Pancreas (tissue), 10 donors: Measurements from ENCODE around the gene SPTLC3. TPM values are rescaled to one million over a fixed set of nuclear protein-coding genes. Genes with fewer than 3 reads are reported as not detected.

Experiments
- ATAC-seq, 4 donors: fragments of 200-7000 bp; cut with Tn5 transposase; one replicate each; pipeline versions ENCODE4 v1.8.0 to v1.9.1; 2020; ENCODE audit warnings: mild to moderate bottlenecking in 4 of 4, moderate library complexity in 4 of 4
- DNase-seq, 6 donors: peaks; one replicate each; pipeline ENCODE4 v3.0.0-alpha.2; 2020
- FAIRE-seq: peaks from 2 replicates; lab custom pipeline; 2012; peaks lifted over from hg19 to GRCh38; lab: Jason Lieb, UNC
- H3K27ac ChIP-seq, 4 donors: fragments of 200-600 bp; sonication (generic); 1 replicate in 3 of 4; 2 replicates in 1 of 4; pipeline versions ENCODE4 v1.5.0 to v1.8.0; 2020
- H3K27me3 ChIP-seq, 4 donors: fragments of 200-600 bp; one replicate each; pipeline ENCODE4 v1.8.0; 2021
- H3K36me3 ChIP-seq, 3 donors: fragments of 200-600 bp; sonication (generic) in 1 of 3; one replicate each; pipeline versions ENCODE4 v1.5.0 to v1.8.0; 2020 to 2021
- H3K4me1 ChIP-seq, 3 donors: fragments of 200-600 bp; one replicate each; pipeline ENCODE4 v1.8.0; 2021
- H3K4me3 ChIP-seq, 4 donors: fragments of 200-600 bp; sonication (generic) in 2 of 4; one replicate each; pipeline versions ENCODE4 v1.5.0 to v1.8.0; 2020 to 2021
- H3K9me3 ChIP-seq, 4 donors: fragments of 200-600 bp; one replicate each; pipeline ENCODE4 v1.8.0; 2021
- WGBS, 2 donors: extraction: QIAGEN DNeasy Blood & Tissue Kit; methylation state at CpG; one replicate each; pipeline ENCODE4 v1.1.7; 2013; 5-methylcytosine and 5-hydroxymethylcytosine counted together
- intact Hi-C, 3 donors: fragments of 100-400 bp; cut with DNase I; formaldehyde crosslinking; loops; one replicate each; pipeline versions ENCODE4 v1.11.1 to v1.14.2; 2022
- polyA plus RNA-seq, 2 donors: library from polyadenylated mRNA; stranded (reverse); fragments of 200-250 nt; gene quantifications; one replicate each; pipeline ENCODE4 v1.2.3, GENCODE V29; 2013
- total RNA-seq, 6 donors: library from RNA; stranded (reverse); fragmentation: NEBNext Ultra II Directional in 4 of 6; extraction: Animal tissue kit (Norgen Biotek cat#: 25700) in 4 of 6; gene quantifications; one replicate each; pipeline versions ENCODE4 v1.2.1 to v1.2.4, GENCODE V29; 2021 to 2023
- TF ChIP-seq, protein P1 (sequence below), 4 donors: fragments of 200-600 bp; sonication (generic) in 3 of 4; IDR thresholded peaks; one replicate each; pipeline versions ENCODE4 v1.5.0 to v1.8.0; 2021; ENCODE audit warnings: antibody characterized with exemption in 4 of 4
- donor health status: healthy with polysubstance abuse.
- donor health status: DM: no; HTN: no; CAD: no; lungs with moderate emphysema.
- donor health status: DM: no; HTN: no; CAD: no.
- donor health status: control.
- donor health status: control.
- donor health status: Bipolar disorder and iron deficiency.
- donor health status: DM: yes; HTN: yes; CAD: no.
- donor health status: DM: no; HTN: no; CAD: no.
- donor health status: DM: no; HTN: no; CAD: no.
- donor health status: DM: yes; HTN: yes; CAD: no.

SPTLC3 gene
- total and polyA plus RNA-seq, 8 donors: 1.5 to 9.3 (median 4.4) TPM

GRCh38 chr20:13183005-13183404 lies 174.2 kb downstream of the SPTLC3 start:
- ATAC-seq: no peak

DNA sequence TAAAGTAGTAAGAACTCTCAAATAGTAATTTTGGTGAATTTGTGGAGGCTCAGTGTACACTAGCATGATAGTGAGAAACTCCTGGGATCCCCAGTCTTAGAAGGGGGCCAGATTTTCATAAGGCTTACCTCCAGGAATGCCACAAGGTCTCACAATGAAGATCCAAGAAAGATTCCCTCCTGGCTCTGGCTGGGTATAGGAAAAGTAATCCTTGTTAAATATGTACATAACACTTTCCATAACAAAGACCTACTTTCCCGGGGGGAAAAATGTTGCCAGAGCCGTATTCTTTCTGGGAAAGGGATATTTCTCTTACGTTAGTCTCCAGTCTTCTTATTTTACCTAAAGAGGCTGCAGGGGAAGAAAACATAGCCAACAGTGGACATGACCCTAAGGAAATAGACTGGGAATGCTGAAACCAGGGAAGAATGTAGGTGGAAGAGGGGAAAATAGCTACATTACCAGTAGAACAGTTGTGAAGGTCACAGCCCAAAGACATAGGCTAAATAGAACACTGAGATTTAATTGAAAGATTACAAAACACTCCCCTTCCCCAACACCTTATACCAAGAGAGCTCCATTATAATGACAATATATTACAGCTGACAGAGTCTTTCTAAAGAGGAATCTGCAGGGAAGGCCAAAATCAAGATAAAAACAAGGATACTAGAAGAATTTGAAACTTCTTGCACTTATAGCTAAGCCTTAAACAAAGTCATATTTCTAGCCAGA lies 177.4 kb downstream of the SPTLC3 start:
- no peaks in the 10 kb centered on the region for H3K4me1 ChIP-seq
- WGBS, 2 donors: 62 to 65% methylated on average over 3 of the region's 3 CpGs
- H3K4me3 ChIP-seq: no peak overlapping the region
- no peak for FAIRE-seq
- DNase-seq: no peak
- intact Hi-C loops: no loop called here
- no peaks in the 10 kb centered on the region for H3K27me3 ChIP-seq
- H3K36me3 ChIP-seq: no peaks in the 10 kb centered on the region
- no peaks in the 10 kb centered on the region for H3K9me3 ChIP-seq
- TF ChIP-seq, protein P1, sequence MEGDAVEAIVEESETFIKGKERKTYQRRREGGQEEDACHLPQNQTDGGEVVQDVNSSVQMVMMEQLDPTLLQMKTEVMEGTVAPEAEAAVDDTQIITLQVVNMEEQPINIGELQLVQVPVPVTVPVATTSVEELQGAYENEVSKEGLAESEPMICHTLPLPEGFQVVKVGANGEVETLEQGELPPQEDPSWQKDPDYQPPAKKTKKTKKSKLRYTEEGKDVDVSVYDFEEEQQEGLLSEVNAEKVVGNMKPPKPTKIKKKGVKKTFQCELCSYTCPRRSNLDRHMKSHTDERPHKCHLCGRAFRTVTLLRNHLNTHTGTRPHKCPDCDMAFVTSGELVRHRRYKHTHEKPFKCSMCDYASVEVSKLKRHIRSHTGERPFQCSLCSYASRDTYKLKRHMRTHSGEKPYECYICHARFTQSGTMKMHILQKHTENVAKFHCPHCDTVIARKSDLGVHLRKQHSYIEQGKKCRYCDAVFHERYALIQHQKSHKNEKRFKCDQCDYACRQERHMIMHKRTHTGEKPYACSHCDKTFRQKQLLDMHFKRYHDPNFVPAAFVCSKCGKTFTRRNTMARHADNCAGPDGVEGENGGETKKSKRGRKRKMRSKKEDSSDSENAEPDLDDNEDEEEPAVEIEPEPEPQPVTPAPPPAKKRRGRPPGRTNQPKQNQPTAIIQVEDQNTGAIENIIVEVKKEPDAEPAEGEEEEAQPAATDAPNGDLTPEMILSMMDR (IDR thresholded peaks at IDR 0.05): no peak
- ATAC-seq: no peak
- H3K27ac ChIP-seq: no peak overlapping the region

More at GRCh38 chr20:13183005-13183404, 174.2 kb downstream of the SPTLC3 start:
- Histone ChIP-seq H3K36me3 (no peaks in the 10 kb centered on the region), H3K4me1 (no peaks in the 10 kb centered on the region), H3K9me3 (no peaks in the 10 kb centered on the region), H3K27me3 (no peaks in the 10 kb centered on the region), H3K4me3 (no peak overlapping the region), H3K27ac (no peak overlapping the region)
- FAIRE-seq: no peak
- WGBS, 2 donors: 51 to 55% methylated on average over 1 of the region's 1 CpG
- intact Hi-C loops: no loop called here
- DNase-seq: no peak
- TF ChIP-seq, protein P1 (IDR thresholded peaks at IDR 0.05): no peak

- intact Hi-C loops: no loop called here
- Histone ChIP-seq H3K36me3 (no peaks in the 10 kb centered on the region), H3K27ac (no peak overlapping the region), H3K4me3 (no peak overlapping the region), H3K27me3 (no peaks in the 10 kb centered on the region), H3K4me1 (no peaks in the 10 kb centered on the region), H3K9me3 (no peaks in the 10 kb centered on the region)
- ATAC-seq (no peak), FAIRE-seq (no peak), DNase-seq (no peak)
- 60 to 77% methylated on average over 2 of the region's 2 CpGs for WGBS, 2 donors
- TF ChIP-seq, protein P1 (IDR thresholded peaks at IDR 0.05): no peak
These were observed 179.1 kb downstream of the SPTLC3 start for GRCh38 chr20:13187899-13188298.

- intact Hi-C loops: no loop called here
- no peak for FAIRE-seq
- WGBS, 2 donors: 81 to 91% methylated on average over 2 of the region's 2 CpGs
These were observed 190.5 kb downstream of the SPTLC3 start for GRCh38 chr20:13199279-13199678.

More at GRCh38 chr20:13199279-13199678, 190.5 kb downstream of the SPTLC3 start:
- DNase-seq (no peak), ATAC-seq (no peak)
- TF ChIP-seq, protein P1 (IDR thresholded peaks at IDR 0.05): no peak
- Histone ChIP-seq H3K4me3 (no peak overlapping the region), H3K27me3 (no peaks in the 10 kb centered on the region), H3K4me1 (no peaks in the 10 kb centered on the region), H3K36me3 (no peaks in the 10 kb centered on the region), H3K9me3 (no peaks in the 10 kb centered on the region), H3K27ac (no peak overlapping the region)
